Placental epithelial cell (primary cell): ENCODE data around the gene CCR1. TPM values are rescaled to one million over a fixed set of nuclear protein-coding genes. Genes with fewer than 3 reads are reported as not detected.

ENCODE experiments used
- total RNA-seq: library from RNA; depleted of rRNA; stranded (reverse); fragments of >200 nt; gene quantifications from 2 replicates; pipeline ENCODE4 v1.2.3, GENCODE V29; 2012

CCR1 gene
- not detected in 2 replicates for total RNA-seq

DNA sequence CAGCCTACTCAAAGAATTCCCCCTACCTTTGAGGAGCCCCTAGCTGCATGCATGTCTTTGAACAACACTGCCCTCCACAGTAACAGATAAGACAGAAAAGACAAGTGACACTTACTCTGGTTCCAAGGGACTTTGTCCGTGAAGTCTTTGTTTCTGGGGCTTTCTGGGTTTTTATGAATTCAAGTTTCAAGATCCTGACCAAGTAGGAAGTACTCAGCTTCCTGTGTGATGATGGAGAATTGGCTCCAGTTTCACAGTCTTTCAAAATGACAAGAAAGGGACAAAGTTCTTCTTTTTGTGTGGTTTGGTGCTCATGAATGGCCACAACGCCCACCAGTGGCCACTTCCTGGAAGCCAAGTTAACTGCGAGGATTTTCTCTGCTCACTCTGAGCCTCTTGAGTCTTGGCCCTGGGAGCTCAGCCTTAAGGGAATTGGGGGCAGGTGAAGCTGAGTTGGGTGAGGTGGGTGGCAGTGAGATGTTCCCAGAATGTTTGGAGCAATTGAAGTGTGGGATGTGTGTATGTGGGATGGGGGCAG is at the start of gene CCR1:
TSS of gene CCR1 (minus strand) at position 147 of the 538 bp plus-strand sequence. CDS start 4,000 bp downstream, outside the sequence.

GRCh38 chr3:46242120-46242519 is 34.0 kb upstream of the CCR1 start, which contains the start of gene CCR3:
Gene CCR3 (plus strand): TSS chr3:46242460. CDS start chr3:46265159, 22,699 bp downstream.

Other genes with a start within 250 kb of the CCR1 start
- gene FYCO1, start 212.5 kb downstream of the CCR1 start, total RNA-seq = 2.4 and 4.3 TPM in 2 replicates
- under 0.01 TPM in 1 of 2 replicates, not detected in the other for gene XCR1, start 180.8 kb downstream of the CCR1 start, total RNA-seq
- 0.33 TPM in 1 of 2 replicates, not detected in the other for gene CCR3, start 34.1 kb upstream of the CCR1 start, total RNA-seq
- gene CCR2, start 145.8 kb upstream of the CCR1 start, total RNA-seq = not detected in 2 replicates
- gene CCR5, start 162.6 kb upstream of the CCR1 start, total RNA-seq = not detected in 2 replicates
- gene CCRL2, start 198.9 kb upstream of the CCR1 start, total RNA-seq = not detected in 2 replicates